Measurements from ENCODE around the gene ZNF841.
"Not testable (repeated sequence)": the region's sequence is repeated elsewhere in the genome, so short reads cannot be mapped to it uniquely, and the experiment has no call there.

Gene ZNF841

GRCh38 chr19:52095172-52096014 lies at the start of gene ZNF841:
Gene ZNF841 (minus strand): TSS chr19:52095765. CDS start chr19:52084801, 10,964 bp downstream.
- DNase-seq (ENCODE audit: low spot score) = peak; percentile 88

- no peak for DNase-seq (ENCODE audit: low spot score)
Measured at GRCh38 chr19:52142001-52142595, 46.5 kb upstream of the ZNF841 start.

DNA sequence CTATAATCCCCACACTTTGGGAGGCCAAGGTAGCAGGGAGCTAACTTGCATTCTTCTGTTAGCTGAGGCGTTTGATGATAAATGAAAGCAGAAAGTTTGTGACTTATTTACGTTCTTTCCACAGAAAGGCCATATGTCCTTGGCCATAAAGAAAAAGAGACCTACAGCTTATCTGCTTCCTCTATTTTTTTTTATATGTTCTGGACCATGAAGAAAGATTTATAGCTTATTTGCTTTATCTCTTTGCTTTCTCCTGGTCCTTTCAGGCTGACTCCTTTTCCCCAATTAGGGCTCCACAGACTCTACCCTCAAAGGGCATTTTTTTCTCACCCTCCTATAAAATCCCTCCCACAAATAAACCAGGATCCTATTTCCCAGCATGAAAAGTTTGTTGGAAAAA lies 45.6 kb upstream of the ZNF841 start:
- no peak for DNase-seq (ENCODE audit: low spot score)

DNA sequence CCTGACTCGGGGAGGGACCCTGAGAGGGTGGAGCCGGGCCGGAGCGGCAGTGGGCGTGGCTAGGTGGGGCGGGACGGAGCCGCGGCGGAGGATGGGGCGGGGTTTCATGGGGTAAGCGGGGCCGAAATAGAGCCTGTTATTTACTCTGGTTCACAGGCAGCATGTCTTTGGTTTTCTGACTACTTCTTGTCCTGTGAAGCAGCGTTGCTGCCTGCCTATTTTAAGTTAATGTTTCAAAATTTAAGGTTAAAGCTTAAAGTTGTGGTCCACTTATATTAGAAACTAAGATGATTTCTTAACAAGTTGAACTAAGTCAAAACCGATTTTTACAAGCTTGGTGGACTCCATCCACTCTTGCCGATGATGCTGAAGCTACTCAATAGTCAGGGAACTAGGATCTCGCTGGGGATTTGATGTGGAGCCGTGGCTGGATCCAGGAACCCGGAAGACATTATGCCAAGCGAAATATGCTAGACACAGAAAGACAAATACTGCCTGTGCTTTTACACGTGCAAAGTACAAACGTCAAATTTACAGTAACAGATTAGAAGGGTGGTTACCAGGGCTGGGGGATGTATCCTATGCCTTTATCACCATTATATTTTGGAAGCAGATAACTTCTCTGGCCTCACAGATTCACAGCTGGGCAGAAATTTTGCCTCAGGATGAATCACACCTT lies 44.6 kb upstream of the ZNF841 start:
- no peak for DNase-seq (ENCODE audit: low spot score)

- DNase-seq (ENCODE audit: low spot score) = peak; percentile 97
Measured at GRCh38 chr19:52139252-52140031, 43.9 kb upstream of the ZNF841 start, which contains the start of gene ZNF616. Gene ZNF616 (minus strand): TSS chr19:52139938. CDS start chr19:52130512, 9,426 bp downstream.

DNA sequence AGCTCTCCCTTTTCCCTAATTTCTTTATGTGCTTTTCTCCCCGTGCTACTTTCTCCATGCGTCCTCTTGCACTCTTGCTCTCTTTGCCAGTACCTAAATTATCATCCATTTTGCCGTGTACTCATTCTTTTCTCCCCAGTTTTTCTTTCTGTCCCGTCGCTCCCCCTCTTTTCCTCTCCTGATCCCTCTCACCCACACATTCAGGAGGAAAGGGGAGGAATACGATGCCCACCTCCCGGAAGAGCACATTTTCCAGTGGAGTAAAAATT lies 43.4 kb upstream of the ZNF841 start:
- no peak for DNase-seq (ENCODE audit: low spot score)

- peak; percentile 50 for DNase-seq (ENCODE audit: low spot score)
Measured at GRCh38 chr19:52138278-52138982, 42.9 kb upstream of the ZNF841 start.

DNA sequence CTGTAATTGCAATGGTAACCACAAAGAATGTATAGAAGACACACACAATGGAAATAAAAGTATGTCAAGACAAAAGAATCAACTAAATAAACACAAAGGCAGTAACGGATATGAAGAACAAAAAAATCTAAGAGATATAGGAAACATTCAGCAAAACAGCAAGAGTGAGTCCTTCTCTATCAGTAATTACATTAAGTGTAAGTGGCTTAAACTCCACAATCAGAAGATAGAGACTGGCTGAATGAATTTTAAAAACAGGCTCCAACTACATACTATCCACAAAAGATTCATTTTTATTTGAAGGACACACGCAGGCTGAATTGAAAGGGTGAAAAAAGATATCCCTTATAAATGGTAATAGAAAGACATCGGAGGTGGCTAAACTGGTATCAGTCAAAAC lies 24.7 kb upstream of the ZNF841 start:
- no peak for DNase-seq (ENCODE audit: low spot score)

- no peak for DNase-seq (ENCODE audit: low spot score)
Measured at GRCh38 chr19:52115526-52116053, 20.0 kb upstream of the ZNF841 start.

- no peak for DNase-seq (ENCODE audit: low spot score)
Measured at GRCh38 chr19:52114691-52115090, 19.1 kb upstream of the ZNF841 start.

DNA sequence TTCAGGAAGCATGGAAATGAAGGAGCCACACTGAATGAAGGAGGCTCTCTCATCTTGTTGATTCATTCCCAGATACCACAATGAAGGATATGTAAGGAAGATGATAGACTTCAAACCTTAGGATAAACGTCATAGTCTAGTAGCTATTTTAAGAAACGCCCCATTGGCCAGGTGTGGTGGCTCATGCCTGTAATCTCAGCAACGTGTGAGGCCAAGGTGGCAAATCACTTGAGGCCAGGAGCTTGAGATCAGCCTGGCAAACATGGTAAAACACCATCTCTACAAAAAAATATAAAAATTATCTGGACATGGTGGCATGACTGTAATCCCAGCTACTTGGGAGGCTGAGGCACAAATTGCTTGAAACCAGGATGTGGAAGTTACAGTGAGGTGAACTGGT lies 17.1 kb upstream of the ZNF841 start:
- no peak for DNase-seq (ENCODE audit: low spot score)

DNA sequence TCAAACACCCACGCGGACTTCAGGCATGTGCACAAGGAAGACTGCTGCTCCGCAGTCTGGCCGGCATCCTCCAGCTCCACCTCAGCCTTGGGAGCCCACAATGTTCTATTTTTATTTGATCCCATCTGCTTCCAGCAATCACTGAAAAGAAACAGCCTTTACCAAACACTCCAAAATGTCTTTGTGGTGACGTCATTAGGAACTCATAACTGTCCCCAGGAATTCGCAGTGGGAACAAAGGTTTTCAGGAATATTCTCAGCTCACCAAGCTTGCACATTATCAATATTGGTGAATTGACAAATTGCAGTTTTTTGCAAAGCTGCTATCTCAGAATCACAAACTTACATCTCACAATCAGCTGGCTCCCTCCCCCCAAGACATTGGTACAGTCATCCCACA lies 15.2 kb upstream of the ZNF841 start:
- no peak for DNase-seq (ENCODE audit: low spot score)

DNA sequence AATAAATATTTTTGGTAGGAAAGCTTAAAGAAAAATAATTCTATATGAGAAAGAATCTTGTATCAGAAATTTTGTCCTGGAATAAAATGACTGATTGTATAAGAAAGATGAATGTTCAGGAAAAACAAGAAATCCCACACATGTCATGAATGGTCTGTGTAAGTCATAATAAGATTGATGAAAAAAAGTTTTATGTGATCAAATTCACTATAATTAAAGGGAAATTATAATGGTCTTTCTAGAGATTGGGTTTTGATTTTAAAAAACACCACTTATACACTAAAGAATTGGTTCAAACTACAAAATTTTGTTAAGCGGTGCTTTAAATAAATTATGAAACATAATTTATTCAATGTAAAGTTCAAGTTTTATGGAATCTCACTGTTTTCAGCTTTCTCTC lies 7.2 kb upstream of the ZNF841 start:
- DNase-seq (ENCODE audit: low spot score) = no peak

DNA sequence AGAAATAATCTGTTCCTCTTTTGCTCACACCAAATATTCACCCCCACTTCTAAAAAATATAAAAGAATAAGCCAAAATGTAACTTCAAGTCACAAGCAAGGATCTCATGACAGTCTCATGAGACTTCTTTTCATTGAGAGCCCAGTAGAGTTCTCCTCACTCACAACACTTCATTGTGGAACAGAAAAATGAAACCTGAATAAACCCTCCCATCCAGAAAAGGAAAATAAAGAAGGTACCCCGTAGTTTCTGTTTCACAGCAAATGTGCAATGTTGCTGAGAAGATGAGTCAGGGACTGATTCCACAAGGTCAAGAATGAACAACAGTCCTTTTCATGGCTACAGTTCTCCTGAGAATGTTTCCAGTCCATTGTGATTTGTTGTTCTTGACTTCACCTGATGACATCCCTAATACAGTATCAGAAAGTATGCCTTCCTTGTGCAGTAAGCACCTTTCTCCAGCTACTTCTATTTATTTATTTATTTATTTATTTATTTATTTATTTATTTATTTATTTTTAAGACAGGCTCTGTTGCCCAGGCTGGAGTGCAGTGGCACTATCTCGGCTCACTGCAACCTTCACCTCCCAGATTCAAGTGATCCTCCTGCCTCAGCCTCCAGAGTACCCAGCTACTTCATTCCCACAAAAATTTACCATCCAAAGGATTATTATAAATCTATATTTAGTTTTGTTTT lies 6.4 kb upstream of the ZNF841 start:
- no peak for DNase-seq (ENCODE audit: low spot score)

DNA sequence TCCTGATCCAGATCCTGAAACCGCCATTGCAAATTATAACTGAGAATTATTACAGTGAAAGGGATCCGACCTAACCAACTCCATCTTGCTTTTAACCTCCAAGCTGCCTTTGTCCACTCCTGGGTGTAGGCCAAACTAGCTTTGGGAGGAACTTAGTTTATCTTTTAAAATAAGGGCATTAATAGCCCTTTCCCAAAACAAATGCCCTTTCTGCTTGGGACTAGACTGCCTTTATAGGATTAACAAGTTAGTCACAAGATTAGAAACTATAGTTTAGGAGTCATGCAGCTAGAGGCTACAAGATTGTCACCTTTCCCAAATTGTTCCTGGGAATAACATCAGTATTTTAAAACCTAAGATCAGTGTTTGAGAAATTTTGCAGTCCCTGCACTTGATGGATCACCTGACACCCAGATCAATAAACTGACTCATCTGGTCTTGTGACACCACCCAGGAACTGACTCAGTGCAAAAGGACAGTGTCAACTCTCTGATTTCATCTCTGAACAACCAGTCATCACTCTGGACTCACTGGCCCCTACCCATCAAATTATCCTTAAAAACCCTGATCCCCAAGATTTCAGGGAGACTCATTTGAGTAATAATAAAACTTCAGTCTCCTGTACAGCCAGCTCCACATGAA lies 4.1 kb upstream of the ZNF841 start:
- peak; percentile 7 for DNase-seq (ENCODE audit: low spot score)

DNA sequence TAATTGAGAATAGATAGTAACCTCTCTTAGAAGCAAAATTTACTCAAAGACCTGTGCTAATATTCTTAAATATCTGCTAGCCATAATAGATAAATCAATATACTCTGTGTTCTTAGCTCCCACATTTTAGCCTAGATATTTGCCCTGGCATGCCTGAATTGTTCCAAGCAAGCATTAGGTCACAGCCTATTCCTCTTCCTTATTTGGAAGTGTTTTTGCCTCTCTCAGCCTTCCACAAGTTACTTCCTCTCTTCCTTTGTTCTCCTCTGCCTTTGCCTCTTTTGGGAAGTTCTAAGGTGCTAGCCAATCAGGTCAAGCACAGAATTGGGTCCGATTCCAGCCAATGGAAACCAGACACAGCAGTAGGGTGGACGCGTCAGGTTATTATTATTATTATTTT lies 851 bp upstream of the ZNF841 start:
- DNase-seq (ENCODE audit: low spot score) = not testable (repeated sequence)

GRCh38 chr19:52094526-52095130 lies 937 bp downstream of the ZNF841 start:
- no peak for DNase-seq (ENCODE audit: low spot score)

DNA sequence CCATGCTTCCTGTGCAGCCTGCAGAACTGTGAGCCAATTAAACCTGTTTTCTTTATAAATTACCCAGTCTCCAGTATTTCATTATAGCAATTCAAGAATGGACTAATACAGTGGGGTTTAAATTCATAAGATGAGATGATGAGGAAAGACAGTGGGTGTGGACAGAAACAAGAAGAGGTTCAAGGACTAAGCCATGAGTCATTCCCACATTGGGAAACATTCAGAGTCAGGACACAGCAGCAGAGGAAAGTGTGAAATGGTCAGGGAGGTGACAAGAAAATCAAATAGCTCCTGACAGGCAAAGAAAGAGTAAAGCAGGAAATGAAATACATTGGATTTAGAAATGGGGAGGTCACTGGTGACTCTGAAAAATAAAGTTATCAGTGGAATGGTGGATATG lies 9.1 kb downstream of the ZNF841 start:
- no peak for DNase-seq (ENCODE audit: low spot score)

DNA sequence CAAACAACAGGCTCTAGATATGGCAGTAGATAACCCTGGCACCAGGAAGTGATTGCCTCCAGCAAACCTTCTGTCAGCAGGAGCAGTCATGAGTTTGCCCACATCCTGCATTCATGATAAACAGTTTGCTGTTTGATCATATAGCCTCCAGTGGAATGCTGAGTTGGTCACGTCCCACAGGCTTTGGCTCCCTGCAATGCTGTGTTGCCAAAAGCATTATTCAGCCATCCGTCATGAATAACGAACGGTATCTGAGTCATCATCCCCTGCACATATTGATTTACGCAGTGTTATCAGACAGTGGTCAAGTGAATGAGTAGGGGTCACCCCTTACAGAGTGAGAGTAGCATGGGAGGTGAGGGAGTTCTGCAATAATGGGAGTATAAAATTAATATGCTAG lies 25.1 kb downstream of the ZNF841 start:
- no peak for DNase-seq (ENCODE audit: low spot score)

DNA sequence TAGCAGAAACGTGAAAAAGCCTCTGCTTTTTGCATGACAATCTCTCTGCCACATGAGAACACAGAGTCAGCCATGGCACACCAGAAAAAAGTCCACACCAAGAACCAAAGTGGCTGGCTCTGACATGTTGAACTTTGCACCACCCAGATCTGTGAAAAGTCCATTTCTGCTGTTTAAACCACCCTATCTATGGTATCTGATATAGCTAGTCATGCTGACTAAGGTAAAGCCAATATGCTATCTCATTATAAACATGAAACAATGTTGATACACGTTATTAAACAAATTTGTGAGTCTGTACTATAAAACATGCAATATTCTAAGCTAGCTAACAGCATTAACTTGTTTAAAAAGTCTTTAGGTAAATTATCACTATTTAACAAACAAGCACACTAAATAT lies 25.9 kb downstream of the ZNF841 start:
- DNase-seq (ENCODE audit: low spot score) = no peak

Measured in SW480 (cell line).